ENCODE measurements around the gene RPS6KA5. TPM values are rescaled to one million over a fixed set of nuclear protein-coding genes. Genes with fewer than 3 reads are reported as not detected.

RPS6KA5 gene
- total RNA-seq, 2 donors from 2014 or later: 3.3 to 5.1 TPM

- H3K27ac ChIP-seq (ENCODE audit: low read depth, low read length): no peak overlapping the region
- H3K36me3 ChIP-seq (ENCODE audit: control insufficient read depth, insufficient read depth, low read length): no peaks in the 10 kb centered on the region
- 95 to 100% methylated on average over 2 of the region's 3 CpGs for WGBS, 2 experiments (ENCODE audit: insufficient coverage in 1 of 2, insufficient read length in 1 of 2)
- Mint-ChIP-seq H3K36me3 (ENCODE audit: low read depth) (peaks cover 27% of the 10 kb centered on the region), H3K4me3 (no peak overlapping the region), H3K27ac (no peak overlapping the region), H3K9me3 (peaks cover 42% of the 10 kb centered on the region), H3K27me3 (ENCODE audit: insufficient read depth) (no peaks in the 10 kb centered on the region), H3K4me1 (no peaks in the 10 kb centered on the region)
- TF ChIP-seq CTCF (conservative IDR thresholded peaks at IDR 0.05): no peak
- peaks cover 13% of the 10 kb centered on the region for H3K9me3 ChIP-seq (ENCODE audit: control insufficient read depth, low read length)
- H3K4me3 ChIP-seq (ENCODE audit: low read length): no peak overlapping the region
- no peaks in the 10 kb centered on the region for H3K4me1 ChIP-seq (ENCODE audit: control insufficient read depth, insufficient read depth, low read length)
- DNase-seq: no peak
- no peaks in the 10 kb centered on the region for H3K27me3 ChIP-seq (ENCODE audit: control insufficient read depth, insufficient read depth, low read length, poor library complexity, severe bottlenecking)
- H3K9ac ChIP-seq (ENCODE audit: extremely low read depth, low read length, poor library complexity, severe bottlenecking): no peak overlapping the region
Measured at GRCh38 chr14:90936757-90937440, 123.5 kb downstream of the RPS6KA5 start.

GRCh38 chr14:90924621-90925340 is 135.7 kb downstream of the RPS6KA5 start:
- no peak for DNase-seq
- Mint-ChIP-seq H3K9me3 (no peaks in the 10 kb centered on the region), H3K27ac (no peak overlapping the region), H3K4me3 (no peak overlapping the region), H3K36me3 (ENCODE audit: low read depth) (no peaks in the 10 kb centered on the region), H3K4me1 (no peaks in the 10 kb centered on the region), H3K27me3 (ENCODE audit: insufficient read depth) (no peaks in the 10 kb centered on the region)
- no peaks in the 10 kb centered on the region for H3K4me1 ChIP-seq (ENCODE audit: control insufficient read depth, insufficient read depth, low read length)
- H3K4me3 ChIP-seq (ENCODE audit: low read length): no peak overlapping the region
- no peaks in the 10 kb centered on the region for H3K27me3 ChIP-seq (ENCODE audit: control insufficient read depth, insufficient read depth, low read length, poor library complexity, severe bottlenecking)
- H3K27ac ChIP-seq (ENCODE audit: low read depth, low read length): no peak overlapping the region
- no peak for TF ChIP-seq CTCF (conservative IDR thresholded peaks at IDR 0.05)
- 92 to 97% methylated on average over 3 to 4 of the region's 4 CpGs for WGBS, 2 experiments (ENCODE audit: insufficient coverage in 1 of 2, insufficient read length in 1 of 2)
- H3K9ac ChIP-seq (ENCODE audit: extremely low read depth, low read length, poor library complexity, severe bottlenecking): no peak overlapping the region
- no peaks in the 10 kb centered on the region for H3K9me3 ChIP-seq (ENCODE audit: control insufficient read depth, low read length)
- H3K36me3 ChIP-seq (ENCODE audit: control insufficient read depth, insufficient read depth, low read length): no peaks in the 10 kb centered on the region

DNA sequence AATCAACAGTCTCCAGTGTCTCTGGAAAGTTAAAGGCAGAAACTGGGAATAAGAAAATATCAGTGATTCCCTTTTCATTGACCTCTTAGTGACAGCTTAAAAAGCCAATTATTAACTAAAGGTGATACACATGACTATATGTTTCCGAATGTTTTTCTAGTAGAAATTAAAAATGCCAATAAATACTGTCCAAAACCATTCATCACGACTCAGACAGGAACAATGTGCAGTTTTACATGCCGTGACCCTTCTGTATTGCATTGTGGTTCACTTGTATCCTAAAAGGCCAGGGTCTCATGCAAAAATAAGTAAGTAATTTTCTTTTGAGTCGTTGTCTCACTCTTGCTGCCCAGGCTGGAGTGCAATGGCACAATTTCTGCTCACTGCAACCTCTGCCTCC is 138.3 kb downstream of the RPS6KA5 start:
- Histone ChIP-seq H3K27me3 (ENCODE audit: control insufficient read depth, insufficient read depth, low read length, poor library complexity, severe bottlenecking) (no peaks in the 10 kb centered on the region), H3K36me3 (ENCODE audit: control insufficient read depth, insufficient read depth, low read length) (no peaks in the 10 kb centered on the region), H3K27ac (ENCODE audit: low read depth, low read length) (no peak overlapping the region), H3K4me3 (ENCODE audit: low read length) (no peak overlapping the region), H3K9me3 (ENCODE audit: control insufficient read depth, low read length) (no peaks in the 10 kb centered on the region), H3K4me1 (ENCODE audit: control insufficient read depth, insufficient read depth, low read length) (no peaks in the 10 kb centered on the region), H3K9ac (ENCODE audit: extremely low read depth, low read length, poor library complexity, severe bottlenecking) (no peak overlapping the region)
- Mint-ChIP-seq H3K9me3 (peaks cover 3% of the 10 kb centered on the region), H3K36me3 (ENCODE audit: low read depth) (peaks cover 4% of the 10 kb centered on the region), H3K4me3 (no peak overlapping the region), H3K4me1 (no peaks in the 10 kb centered on the region), H3K27ac (no peak overlapping the region), H3K27me3 (ENCODE audit: insufficient read depth) (no peaks in the 10 kb centered on the region)
- TF ChIP-seq CTCF (conservative IDR thresholded peaks at IDR 0.05): no peak
- 94 to 97% methylated on average over 3 to 4 of the region's 4 CpGs for WGBS, 2 experiments (ENCODE audit: insufficient coverage in 1 of 2, insufficient read length in 1 of 2)
- DNase-seq: no peak

Data from endodermal cell (in vitro differentiated cells).